ENCODE data around the gene SNX20. TPM values are rescaled to one million over a fixed set of nuclear protein-coding genes. Genes with fewer than 3 reads are reported as not detected.

The SNX20 gene
- total RNA-seq, 2 donors from 2014 or later = 44.0 to 58.9 TPM

DNA sequence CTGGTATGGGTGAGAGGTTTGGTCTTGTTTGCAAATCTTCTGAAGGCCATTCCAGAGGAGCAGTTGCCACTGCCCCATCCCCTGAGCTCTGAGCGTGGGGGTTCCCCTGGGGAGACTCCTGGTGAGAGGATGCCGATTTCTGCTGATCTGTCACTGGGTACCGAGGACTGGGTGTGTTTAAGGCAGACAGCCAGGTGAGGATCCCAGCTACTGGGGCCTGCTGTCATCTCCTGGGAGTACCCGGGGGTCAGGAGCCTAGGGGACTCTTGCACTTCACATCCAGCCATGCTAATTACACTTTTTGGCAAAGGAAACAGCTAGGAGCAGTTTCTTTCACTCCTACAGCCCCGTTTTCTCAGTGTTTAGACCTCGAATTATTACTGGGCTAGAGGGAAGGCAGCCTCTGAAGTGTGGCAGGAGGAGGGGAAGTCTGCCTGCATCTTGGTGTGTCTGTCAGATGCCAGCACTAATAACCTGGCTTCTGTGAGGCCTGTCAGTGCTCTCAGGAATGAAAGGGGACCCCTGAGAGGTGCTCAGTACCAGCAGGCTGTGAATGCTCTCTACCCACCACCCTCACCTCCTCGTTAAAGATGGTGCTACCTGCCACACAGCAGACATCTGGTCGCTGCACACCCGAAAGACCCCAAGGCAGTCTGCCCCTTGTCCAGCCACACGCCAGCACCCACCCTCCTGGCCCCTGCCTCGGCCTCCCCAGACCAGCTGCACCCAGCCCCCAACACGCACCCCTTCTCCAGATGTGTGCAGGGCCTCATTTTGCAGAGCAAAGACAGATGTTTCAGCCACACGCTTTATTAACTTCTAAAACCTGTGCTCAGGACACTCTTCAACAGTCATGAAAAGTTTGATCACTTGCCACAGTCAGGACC is 43.2 kb downstream of the SNX20 start:
- DNase-seq = no peak
- Mint-ChIP-seq H3K4me3 (no peak overlapping the region), H3K36me3 (ENCODE audit: low read depth) (peaks cover 4% of the 10 kb centered on the region), H3K27ac (no peak overlapping the region), H3K4me1 (peaks cover 6% of the 10 kb centered on the region), H3K27me3 (no peaks in the 10 kb centered on the region)
- H3K9me3 ChIP-seq (ENCODE audit: control insufficient read depth, low read length, poor library complexity, severe bottlenecking) = no peaks in the 10 kb centered on the region
- ATAC-seq = no peak

DNA sequence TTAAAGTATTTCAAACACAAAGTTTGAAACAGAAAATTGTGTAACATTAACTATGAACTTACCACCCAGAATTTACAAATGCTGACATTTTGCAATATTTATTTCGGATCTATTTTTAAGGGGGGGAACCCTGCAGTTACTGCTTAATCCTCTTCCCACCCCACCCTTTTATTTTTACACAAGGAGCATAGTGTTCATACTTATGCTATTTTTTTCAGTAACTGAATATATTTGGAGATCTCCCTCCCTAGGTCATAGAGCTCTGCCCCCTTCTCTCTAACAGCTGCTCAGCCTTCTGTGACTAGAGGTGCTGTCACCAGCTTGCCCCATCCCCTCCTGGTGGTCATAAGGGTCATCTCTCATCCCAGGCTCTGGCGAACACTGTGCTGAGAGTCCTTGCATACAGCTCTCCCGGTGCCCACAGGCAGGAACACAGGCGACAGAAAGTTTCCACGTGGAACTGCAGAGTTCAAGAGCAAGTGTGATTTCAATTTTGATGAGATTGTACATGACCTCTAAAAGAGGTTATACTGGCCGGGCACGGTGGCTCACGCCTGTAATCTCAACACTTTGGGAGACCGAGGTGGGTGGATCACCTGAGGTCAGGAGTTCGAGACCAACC is 44.2 kb downstream of the SNX20 start:
- Mint-ChIP-seq H3K4me1 (peaks cover 6% of the 10 kb centered on the region), H3K27ac (no peak overlapping the region), H3K4me3 (no peak overlapping the region), H3K36me3 (ENCODE audit: low read depth) (peaks cover 4% of the 10 kb centered on the region), H3K27me3 (no peaks in the 10 kb centered on the region)
- H3K9me3 ChIP-seq (ENCODE audit: control insufficient read depth, low read length, poor library complexity, severe bottlenecking) = no peaks in the 10 kb centered on the region
- ATAC-seq (no peak), DNase-seq (no peak)

DNA sequence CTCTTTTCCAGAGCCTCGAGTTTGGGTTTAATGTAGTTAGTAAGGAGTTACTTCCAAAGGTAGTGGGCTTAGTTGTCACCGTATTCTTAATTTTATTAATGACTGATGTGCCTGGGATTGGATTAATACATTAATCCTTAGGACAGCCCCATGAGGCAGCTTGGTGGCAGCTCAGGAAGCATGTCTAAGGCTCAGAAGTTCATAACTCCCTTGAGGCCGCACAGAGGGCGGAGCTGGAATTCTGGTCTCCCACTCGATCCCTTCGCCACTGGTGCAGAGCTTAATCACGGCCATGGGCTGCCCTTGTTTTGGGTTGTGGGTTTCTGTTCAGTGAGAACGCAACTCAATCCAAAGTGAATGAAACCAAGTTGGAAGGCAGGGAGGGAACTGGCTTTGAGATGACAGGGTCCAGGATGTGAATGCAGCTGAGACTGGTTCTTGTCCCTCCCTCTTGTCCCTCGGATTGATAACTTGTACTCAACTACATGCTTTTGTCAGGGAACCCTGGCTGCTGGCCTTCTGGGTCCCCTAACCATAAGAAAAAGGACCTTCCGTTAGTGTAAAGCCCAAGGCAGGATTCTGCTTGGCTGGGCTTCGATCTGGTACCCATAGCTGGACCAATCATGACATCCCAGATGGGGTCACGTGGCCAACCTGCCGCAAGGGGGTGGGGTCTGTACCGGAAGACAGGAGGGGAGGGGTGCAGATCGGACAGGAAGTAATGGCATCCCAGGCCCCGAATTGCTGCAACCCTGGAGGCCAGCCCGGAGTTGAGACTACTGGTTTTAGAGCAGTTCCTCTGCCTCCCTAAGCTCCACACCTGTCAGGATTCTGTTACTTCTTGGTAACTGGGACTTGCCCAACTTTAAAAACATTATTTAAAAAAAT is 45.4 kb downstream of the SNX20 start:
- no peaks in the 10 kb centered on the region for H3K9me3 ChIP-seq (ENCODE audit: control insufficient read depth, low read length, poor library complexity, severe bottlenecking)
- peaks cover 9% of the 10 kb centered on the region for H3K4me1 Mint-ChIP-seq
- H3K36me3 Mint-ChIP-seq (ENCODE audit: low read depth) = peaks cover 7% of the 10 kb centered on the region
- no peak overlapping the region for H3K27ac Mint-ChIP-seq
- DNase-seq (no peak), ATAC-seq (peak; percentile 46)
- peak overlapping the region; percentile 47 for H3K4me3 Mint-ChIP-seq
- no peaks in the 10 kb centered on the region for H3K27me3 Mint-ChIP-seq

DNA sequence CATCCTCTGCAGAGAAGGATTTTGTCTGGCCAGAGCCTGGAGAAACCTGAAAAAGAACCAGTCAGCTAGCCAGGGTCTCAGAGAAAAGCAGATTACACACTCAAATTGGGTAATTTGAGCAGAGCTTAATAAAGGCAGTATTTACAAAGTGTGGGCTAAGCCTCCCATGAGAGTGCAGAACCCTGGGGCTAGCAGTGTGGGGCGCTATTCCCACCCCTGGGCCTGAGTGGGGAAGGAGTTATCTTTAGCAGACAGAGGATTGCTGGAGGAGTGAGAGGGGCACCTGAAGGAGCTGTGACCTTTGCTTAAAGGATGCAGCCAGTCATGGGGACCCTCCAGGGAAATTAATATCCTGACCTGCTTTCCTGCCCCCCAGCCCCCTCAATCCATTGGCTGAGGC is 46.2 kb downstream of the SNX20 start:
- DNase-seq = no peak
- H3K9me3 ChIP-seq (ENCODE audit: control insufficient read depth, low read length, poor library complexity, severe bottlenecking) = no peaks in the 10 kb centered on the region
- Mint-ChIP-seq H3K27me3 (no peaks in the 10 kb centered on the region), H3K27ac (no peak overlapping the region), H3K4me1 (peaks cover 9% of the 10 kb centered on the region), H3K36me3 (ENCODE audit: low read depth) (peaks cover 7% of the 10 kb centered on the region), H3K4me3 (no peak overlapping the region)
- ATAC-seq = no peak

DNA sequence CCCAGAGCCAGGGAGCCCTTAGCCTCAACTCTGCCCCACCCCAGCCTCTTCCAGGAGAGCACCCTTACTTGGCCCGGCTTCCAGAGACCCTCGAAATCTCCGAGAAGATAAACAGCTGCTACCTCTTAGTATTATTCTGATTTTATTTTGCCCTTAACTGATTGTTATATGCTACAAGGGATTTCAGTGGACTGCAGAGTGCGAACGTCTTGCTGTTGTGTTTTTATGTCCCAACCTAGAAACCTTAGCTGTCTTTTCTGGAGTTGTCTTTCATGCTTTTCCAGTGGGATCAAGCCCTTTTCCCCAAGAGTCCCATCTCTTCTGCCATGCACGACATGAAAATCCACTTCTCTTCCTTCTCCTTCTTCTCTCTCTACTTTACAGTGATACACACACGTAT is 47.0 kb downstream of the SNX20 start:
- DNase-seq (no peak), ATAC-seq (no peak)
- H3K36me3 Mint-ChIP-seq (ENCODE audit: low read depth) = peaks cover 7% of the 10 kb centered on the region
- H3K4me1 Mint-ChIP-seq = peaks cover 9% of the 10 kb centered on the region
- no peaks in the 10 kb centered on the region for H3K27me3 Mint-ChIP-seq
- H3K9me3 ChIP-seq (ENCODE audit: control insufficient read depth, low read length, poor library complexity, severe bottlenecking) = no peaks in the 10 kb centered on the region
- no peak overlapping the region for H3K4me3 Mint-ChIP-seq
- H3K27ac Mint-ChIP-seq = no peak overlapping the region

DNA sequence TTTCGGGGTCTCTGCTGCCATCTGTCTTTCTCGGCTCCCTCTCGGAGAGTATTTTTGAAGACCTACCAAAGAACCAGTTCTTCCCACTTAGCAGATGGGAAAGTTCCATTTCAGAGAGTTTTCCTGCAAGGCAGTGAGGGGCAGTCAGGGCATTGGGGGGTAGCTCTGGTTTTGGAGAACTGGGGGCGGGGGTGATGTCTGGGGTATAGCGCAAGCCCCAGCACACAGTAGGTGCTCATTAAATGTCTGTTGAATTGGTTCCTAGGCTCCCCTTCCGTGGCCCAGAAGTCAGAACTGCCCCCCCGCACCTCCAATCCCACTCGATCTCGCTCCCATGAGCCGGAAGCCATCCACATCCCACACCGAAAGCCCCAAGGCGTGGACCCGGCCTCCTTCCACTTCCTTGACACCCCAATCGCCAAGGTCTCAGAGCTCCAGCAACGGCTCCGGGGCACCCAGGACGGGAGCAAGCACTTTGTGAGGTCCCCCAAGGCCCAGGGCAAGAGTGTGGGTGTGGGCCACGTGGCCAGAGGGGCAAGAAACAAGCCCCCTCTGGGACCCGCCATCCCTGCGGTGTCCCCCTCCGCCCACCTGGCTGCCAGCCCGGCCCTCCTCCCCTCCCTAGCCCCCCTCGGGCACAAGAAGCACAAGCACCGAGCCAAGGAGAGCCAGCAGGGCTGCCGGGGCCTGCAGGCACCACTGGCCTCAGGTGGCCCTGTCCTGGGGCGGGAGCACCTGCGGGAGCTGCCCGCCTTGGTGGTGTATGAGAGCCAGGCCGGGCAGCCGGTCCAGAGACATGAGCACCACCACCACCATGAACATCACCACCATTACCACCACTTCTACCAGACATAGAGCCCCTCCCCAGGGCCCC is 47.9 kb downstream of the SNX20 start:
- DNase-seq (no peak), ATAC-seq (no peak)
- Mint-ChIP-seq H3K36me3 (ENCODE audit: low read depth) (peaks cover 7% of the 10 kb centered on the region), H3K4me3 (no peak overlapping the region), H3K27me3 (no peaks in the 10 kb centered on the region), H3K4me1 (peaks cover 9% of the 10 kb centered on the region), H3K27ac (no peak overlapping the region)
- H3K9me3 ChIP-seq (ENCODE audit: control insufficient read depth, low read length, poor library complexity, severe bottlenecking) = no peaks in the 10 kb centered on the region

DNA sequence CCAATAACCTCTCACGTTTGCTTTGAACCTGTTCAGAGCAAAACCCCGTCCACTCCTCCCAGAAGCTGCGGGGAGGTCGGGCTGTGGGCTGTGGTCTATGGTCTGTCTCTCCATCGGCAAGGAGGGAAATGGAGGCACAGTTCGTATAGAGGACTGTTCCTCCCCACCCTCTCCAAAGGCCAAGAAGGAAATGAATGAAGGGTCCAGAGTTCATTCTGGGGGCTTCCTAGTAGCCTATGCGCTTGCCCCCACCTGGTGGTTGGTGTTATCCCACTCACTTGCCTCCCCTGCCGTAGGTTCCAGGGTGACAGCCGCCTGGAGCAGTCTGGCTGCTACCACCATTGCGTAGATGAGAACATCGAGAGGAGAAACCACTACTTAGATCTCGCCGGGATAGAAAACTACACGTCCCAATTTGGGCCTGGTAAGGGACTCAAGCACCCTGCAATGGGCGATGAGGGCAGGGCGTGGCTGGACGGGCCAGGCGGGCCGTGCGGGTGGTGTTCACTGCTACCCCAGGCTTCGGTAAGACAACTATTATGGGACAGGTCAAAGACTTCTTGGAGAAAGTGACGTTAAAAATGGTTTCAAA is 49.0 kb downstream of the SNX20 start:
- H3K9me3 ChIP-seq (ENCODE audit: control insufficient read depth, low read length, poor library complexity, severe bottlenecking) = no peaks in the 10 kb centered on the region
- ATAC-seq = no peak
- Mint-ChIP-seq H3K4me3 (no peak overlapping the region), H3K27me3 (no peaks in the 10 kb centered on the region), H3K36me3 (ENCODE audit: low read depth) (peaks cover 7% of the 10 kb centered on the region), H3K27ac (no peak overlapping the region), H3K4me1 (peaks cover 14% of the 10 kb centered on the region)
- no peak for DNase-seq

DNA sequence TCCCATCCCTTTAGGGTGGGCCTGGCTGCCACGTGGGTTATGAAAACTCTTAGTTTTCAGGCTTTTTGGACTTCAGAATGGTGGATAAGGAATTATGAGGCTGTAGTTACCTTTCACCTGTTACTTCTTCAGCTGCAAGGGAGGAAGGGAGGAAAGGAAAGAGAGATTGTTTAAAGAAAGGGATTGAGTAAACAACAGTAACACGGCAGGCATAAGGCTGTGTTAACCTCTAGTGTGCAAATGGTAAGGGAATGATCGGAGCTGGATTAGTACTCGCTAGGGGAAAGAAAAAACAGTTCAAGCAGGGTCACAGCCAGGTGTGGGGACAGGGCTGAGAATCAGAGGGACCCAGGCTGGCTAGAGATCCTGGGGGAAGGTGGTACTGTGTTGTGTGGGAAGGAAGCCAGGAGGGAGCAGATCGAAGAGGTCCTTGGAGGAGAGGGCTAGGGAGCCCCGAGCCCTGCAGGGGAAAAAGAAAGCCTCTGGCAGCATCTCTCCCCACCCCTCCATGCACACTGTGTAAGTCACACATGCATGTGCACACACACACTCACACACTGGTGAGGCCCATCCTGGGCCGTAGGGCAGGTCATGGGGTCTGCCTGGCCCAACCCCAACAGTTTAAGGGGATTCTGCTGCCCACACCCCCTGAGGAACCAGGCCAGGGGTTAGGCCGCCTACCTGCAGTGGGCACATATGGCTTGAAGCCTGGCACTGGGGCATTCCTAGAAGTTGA is 49.7 kb downstream of the SNX20 start:
- ATAC-seq (no peak), DNase-seq (no peak)
- H3K9me3 ChIP-seq (ENCODE audit: control insufficient read depth, low read length, poor library complexity, severe bottlenecking) = no peaks in the 10 kb centered on the region
- no peak overlapping the region for H3K4me3 Mint-ChIP-seq
- H3K4me1 Mint-ChIP-seq = peaks cover 21% of the 10 kb centered on the region
- H3K27me3 Mint-ChIP-seq = no peaks in the 10 kb centered on the region
- H3K27ac Mint-ChIP-seq = no peak overlapping the region
- H3K36me3 Mint-ChIP-seq (ENCODE audit: low read depth) = peaks cover 7% of the 10 kb centered on the region

DNA sequence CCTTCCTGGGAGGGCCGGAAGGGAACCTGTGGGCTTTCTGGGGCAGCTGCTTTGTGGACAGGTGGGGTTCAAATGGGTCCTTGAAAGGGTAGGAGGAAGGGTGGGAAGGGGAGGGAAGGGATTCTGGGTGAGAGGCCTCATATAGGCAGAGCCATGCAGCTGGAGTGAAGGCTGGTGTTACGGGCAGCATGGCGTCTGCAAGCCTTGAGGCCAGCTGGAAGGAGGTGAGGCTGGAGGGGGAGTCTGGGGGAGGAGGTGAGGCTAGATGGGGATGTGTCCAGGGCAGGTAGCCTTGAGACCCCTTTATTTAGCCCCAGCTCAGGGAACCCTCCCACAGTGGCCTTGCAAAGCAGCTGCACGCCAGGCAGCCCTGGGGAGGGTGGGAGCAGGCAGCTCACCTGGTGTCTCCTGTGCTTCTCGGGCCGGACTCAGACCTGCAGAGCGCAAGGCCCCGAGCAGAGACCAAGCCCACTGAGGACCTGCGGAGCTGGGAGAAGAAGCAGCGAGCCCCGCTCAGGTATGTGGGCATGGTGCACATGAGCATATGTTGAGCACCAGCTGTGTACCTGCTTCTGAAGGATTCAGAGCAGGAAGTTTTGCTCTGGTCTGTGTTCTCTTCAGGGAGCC is 50.6 kb downstream of the SNX20 start:
- no peaks in the 10 kb centered on the region for H3K27me3 Mint-ChIP-seq
- no peak for DNase-seq
- peaks cover 7% of the 10 kb centered on the region for H3K36me3 Mint-ChIP-seq (ENCODE audit: low read depth)
- no peaks in the 10 kb centered on the region for H3K9me3 ChIP-seq (ENCODE audit: control insufficient read depth, low read length, poor library complexity, severe bottlenecking)
- no peak for ATAC-seq
- H3K27ac Mint-ChIP-seq = no peak overlapping the region
- H3K4me1 Mint-ChIP-seq = peaks cover 24% of the 10 kb centered on the region
- no peak overlapping the region for H3K4me3 Mint-ChIP-seq

DNA sequence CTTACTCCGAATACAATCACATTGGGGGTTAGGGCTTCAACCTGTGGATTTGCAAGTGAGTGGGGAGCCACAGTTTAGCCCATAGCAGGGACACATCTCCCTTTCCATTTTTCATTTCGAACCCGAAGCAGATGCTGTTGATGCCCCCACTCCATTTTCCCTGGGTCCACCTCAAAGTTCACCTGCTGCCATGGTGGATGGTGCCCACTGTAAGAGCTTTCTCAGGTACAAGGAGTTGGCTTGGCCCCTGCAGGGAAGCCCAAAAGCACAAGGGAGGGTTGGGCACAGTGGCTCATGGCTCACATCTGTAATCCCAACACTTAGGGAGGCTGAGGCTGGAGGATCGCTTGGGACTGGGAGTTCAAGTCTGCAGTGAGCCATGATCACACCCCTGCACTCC is 51.8 kb downstream of the SNX20 start:
- H3K9me3 ChIP-seq (ENCODE audit: control insufficient read depth, low read length, poor library complexity, severe bottlenecking) = no peaks in the 10 kb centered on the region
- Mint-ChIP-seq H3K27ac (no peak overlapping the region), H3K36me3 (ENCODE audit: low read depth) (peaks cover 6% of the 10 kb centered on the region), H3K27me3 (no peaks in the 10 kb centered on the region), H3K4me1 (peaks cover 23% of the 10 kb centered on the region), H3K4me3 (no peak overlapping the region)
- ATAC-seq (no peak), DNase-seq (no peak)

DNA sequence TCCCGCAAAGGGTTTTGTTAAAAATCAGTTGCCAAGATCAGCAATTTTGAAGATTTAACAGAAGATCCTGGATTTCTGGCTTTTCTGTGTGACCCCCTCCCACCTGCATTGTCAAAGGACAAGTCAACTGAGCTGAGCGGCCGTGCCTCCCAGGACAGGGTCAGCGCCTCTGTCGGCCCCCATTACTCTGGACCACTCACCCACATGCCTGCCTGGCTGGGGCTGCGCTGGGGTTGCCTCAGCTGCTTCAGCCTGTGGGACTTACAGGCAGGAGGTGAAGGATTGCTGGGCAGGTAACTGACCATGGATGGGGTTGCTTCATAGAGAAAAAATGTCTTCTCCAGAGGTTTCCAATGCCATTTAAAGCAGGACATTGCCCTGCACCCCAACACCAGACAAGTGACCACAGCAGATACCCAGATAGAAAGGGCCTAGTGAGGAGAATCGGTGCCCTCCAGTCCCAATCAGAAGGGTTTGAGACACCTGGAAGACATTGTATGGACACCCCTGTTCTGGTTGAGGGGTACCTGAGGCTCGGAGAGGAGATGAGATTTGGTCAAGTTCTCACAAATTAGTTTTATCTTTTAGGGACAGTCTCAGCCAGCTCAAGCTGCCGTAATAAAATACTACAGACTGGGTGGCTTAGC is 52.8 kb downstream of the SNX20 start:
- ATAC-seq = no peak
- Mint-ChIP-seq H3K27me3 (no peaks in the 10 kb centered on the region), H3K27ac (peak overlapping the region; percentile 91), H3K4me3 (no peak overlapping the region), H3K4me1 (peaks cover 25% of the 10 kb centered on the region), H3K36me3 (ENCODE audit: low read depth) (peaks cover 3% of the 10 kb centered on the region)
- no peak for DNase-seq
- no peaks in the 10 kb centered on the region for H3K9me3 ChIP-seq (ENCODE audit: control insufficient read depth, low read length, poor library complexity, severe bottlenecking)
